Measurements from ENCODE around the gene PCGF3.

Gene PCGF3

DNA sequence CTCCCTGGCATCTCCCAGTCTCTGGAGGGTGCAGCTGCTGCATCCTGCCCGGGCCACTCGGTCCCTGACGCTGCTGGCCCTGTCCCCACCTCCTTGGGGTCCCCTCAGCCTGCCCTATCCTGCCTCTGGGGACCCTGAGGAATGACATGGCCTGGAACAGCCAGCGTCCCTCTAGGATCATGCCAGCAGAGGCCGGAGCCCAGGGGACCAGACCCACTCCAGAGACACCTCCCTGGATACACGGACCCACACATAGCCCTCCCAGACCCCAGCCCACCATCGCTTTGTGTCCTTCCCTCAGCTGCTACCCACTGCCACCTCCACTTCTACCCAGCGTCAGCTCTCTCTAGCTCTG lies 84.8 kb downstream of the PCGF3 start:
- Histone ChIP-seq H3K4me3 (ENCODE audit: low read depth, low read length) (no peak overlapping the region), H3K9me3 (ENCODE audit: control insufficient read depth, insufficient read depth, low read depth, low read length) (no peaks in the 10 kb centered on the region), H3K36me3 (ENCODE audit: control insufficient read depth in 2 of 2, insufficient read depth in 1 of 2, low read length in 2 of 2) (no peaks in the 10 kb centered on the region), H3K27ac (ENCODE audit: extremely low read depth, low read depth, low read length) (no peak overlapping the region), H3K4me1 (ENCODE audit: control insufficient read depth, insufficient read depth, low read length) (no peaks in the 10 kb centered on the region)
- POLR2A ChIA-PET = no interaction called here
- TF ChIP-seq KLF16 (tag by site-specific recombination; IDR thresholded peaks at IDR 0.05) = no peak
- TF ChIP-seq ZNF654 (tag by site-specific recombination; IDR thresholded peaks at IDR 0.05; ENCODE audit: low read depth) = no peak
- no peak for TF ChIP-seq ZNF624 (tag by site-specific recombination; IDR thresholded peaks at IDR 0.05)
- no peak for TF ChIP-seq ZNF558 (tag by site-specific recombination; IDR thresholded peaks at IDR 0.05)
- no peak for TF ChIP-seq ZNF426 (tag by site-specific recombination; IDR thresholded peaks at IDR 0.05)
- TF ChIP-seq ZNF791 (tag by site-specific recombination; IDR thresholded peaks at IDR 0.05) = no peak
- TF ChIP-seq, protein P1, sequence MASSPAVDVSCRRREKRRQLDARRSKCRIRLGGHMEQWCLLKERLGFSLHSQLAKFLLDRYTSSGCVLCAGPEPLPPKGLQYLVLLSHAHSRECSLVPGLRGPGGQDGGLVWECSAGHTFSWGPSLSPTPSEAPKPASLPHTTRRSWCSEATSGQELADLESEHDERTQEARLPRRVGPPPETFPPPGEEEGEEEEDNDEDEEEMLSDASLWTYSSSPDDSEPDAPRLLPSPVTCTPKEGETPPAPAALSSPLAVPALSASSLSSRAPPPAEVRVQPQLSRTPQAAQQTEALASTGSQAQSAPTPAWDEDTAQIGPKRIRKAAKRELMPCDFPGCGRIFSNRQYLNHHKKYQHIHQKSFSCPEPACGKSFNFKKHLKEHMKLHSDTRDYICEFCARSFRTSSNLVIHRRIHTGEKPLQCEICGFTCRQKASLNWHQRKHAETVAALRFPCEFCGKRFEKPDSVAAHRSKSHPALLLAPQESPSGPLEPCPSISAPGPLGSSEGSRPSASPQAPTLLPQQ (tag by site-specific recombination; IDR thresholded peaks at IDR 0.05) = no peak
- TF ChIP-seq KLF9 (tag by site-specific recombination; IDR thresholded peaks at IDR 0.05; ENCODE audit: low read depth) = no peak
- TF ChIP-seq KLF7 (tag by site-specific recombination; IDR thresholded peaks at IDR 0.05; ENCODE audit: borderline replicate concordance) = no peak
- no peak for TF ChIP-seq ZNF610 (tag by site-specific recombination; IDR thresholded peaks at IDR 0.05; ENCODE audit: borderline replicate concordance)
- no peak for TF ChIP-seq ZNF623 (tag by site-specific recombination; IDR thresholded peaks at IDR 0.05)
- no peak for TF ChIP-seq EGR2 (tag by site-specific recombination; IDR thresholded peaks at IDR 0.05; ENCODE audit: low read depth)
- no peak for TF ChIP-seq ZNF184 (tag by site-specific recombination; IDR thresholded peaks at IDR 0.05)
- no peak for TF ChIP-seq HOXC10 (CRISPR knock-in tag; IDR thresholded peaks at IDR 0.05)
- no peak for TF ChIP-seq ZXDB (tag by site-specific recombination; IDR thresholded peaks at IDR 0.05)
- CTCF ChIA-PET = no interaction called here

DNA sequence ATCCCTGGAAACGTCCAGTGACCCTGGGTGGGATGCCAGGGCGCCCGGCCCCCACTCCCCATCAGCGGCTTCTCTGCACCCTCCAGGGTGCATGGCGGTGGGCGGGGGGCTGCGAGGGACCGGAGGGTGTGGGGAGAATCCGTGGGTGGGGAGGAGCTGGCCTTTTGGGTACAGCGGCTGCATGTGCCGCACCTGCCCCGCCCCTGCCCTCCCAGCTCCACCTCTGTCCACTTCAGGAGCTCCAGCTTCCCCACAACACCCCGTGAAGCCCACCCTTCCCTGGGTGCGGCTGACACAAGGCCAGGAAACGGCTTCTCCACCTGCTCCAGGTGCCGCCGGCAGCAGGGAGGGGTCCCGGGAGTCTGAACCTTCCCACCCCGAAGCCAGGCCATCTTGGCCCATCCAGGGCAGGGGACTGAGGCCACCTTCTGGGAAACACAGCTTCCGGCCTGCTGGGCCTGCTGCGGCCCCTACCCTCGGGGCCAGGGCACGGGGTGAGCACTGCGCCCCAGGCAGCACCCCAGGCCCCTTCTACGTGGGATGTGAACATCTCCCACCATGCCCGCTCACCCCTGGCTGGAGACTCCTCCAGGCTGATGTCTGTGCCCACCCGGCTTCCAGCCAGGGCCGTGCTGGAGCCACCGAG lies 85.7 kb downstream of the PCGF3 start:
- Histone ChIP-seq H3K4me1 (ENCODE audit: control insufficient read depth, insufficient read depth, low read length) (no peaks in the 10 kb centered on the region), H3K27ac (ENCODE audit: extremely low read depth, low read depth, low read length) (no peak overlapping the region), H3K36me3 (ENCODE audit: control insufficient read depth in 2 of 2, insufficient read depth in 1 of 2, low read length in 2 of 2) (no peaks in the 10 kb centered on the region), H3K9me3 (ENCODE audit: control insufficient read depth, insufficient read depth, low read depth, low read length) (no peaks in the 10 kb centered on the region), H3K4me3 (ENCODE audit: low read depth, low read length) (no peak overlapping the region)
- ChIA-PET POLR2A (no interaction called here), CTCF (no interaction called here)
- no peak for TF ChIP-seq HOXC10 (CRISPR knock-in tag; IDR thresholded peaks at IDR 0.05)
- 0 out of 2 replicates have a peak, but pooled peaks have one; percentile 16 for TF ChIP-seq ZNF600 (tag by site-specific recombination; IDR thresholded peaks at IDR 0.05)

DNA sequence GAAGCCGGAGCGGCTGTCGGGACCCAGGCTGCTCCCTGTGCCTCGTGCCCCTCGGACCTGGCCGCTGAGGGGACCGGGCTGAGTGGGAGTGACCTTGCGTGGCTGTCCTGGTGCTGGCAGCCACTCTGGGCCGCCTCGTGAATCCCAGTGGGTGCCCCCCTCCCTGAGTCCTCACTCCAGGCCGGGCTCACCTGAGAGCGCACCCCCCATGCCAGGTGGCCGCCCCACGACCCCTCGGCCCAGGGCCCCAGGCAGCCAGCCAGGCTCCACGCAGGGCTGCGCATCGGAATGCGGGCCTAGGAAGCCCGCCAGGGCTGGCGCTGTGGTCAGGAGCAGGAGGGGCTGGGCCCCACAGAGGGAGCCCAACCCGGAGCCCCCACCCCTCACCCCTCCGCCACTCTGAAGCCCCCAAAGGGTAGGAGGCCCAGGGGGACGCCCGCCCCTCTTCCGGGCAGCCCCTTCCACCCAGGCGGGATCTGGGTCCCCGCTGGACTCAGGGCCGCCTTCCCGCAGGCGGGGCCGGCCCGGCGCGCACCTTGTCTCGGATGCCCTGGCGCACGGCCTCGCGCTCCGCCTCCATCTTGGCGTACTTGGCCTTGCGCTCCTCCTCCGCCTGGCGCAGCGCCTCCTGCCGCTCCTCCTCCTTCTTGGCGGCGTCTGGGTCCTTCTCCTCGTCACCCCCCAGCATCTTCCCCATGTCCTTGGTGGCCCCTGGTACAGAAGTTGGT lies 86.4 kb downstream of the PCGF3 start:
- TF ChIP-seq ZNF214 (tag by site-specific recombination; IDR thresholded peaks at IDR 0.05; ENCODE audit: borderline replicate concordance) = no peak
- TF ChIP-seq ZNF664 (tag by site-specific recombination; IDR thresholded peaks at IDR 0.05) = no peak
- no peak for TF ChIP-seq ZNF140 (tag by site-specific recombination; IDR thresholded peaks at IDR 0.05)
- Histone ChIP-seq H3K4me3 (ENCODE audit: low read depth, low read length) (no peak overlapping the region), H3K27ac (ENCODE audit: extremely low read depth, low read depth, low read length) (no peak overlapping the region), H3K36me3 (ENCODE audit: control insufficient read depth in 2 of 2, insufficient read depth in 1 of 2, low read length in 2 of 2) (no peaks in the 10 kb centered on the region), H3K4me1 (ENCODE audit: control insufficient read depth, insufficient read depth, low read length) (no peaks in the 10 kb centered on the region), H3K9me3 (ENCODE audit: control insufficient read depth, insufficient read depth, low read depth, low read length) (no peaks in the 10 kb centered on the region)
- POLR2A ChIA-PET = no interaction called here
- CTCF ChIA-PET = interaction anchor here (0.6 kb wide), 1 partner anchor 345 kb away, joined by 3 read pairs; no protein-coding TSS in a partner anchor
